HepG2 (cell line): ENCODE data around the gene MLXIPL. TPM values are rescaled to one million over a fixed set of nuclear protein-coding genes. Genes with fewer than 3 reads are reported as not detected.
A peak's percentile ranks its signal among the peaks of the same experiment; 100 is the strongest.

Experiments used
- FOXA3 ChIP-seq: IDR thresholded peaks from 2 replicates; pipeline ENCODE4 v1.6.1; 2016; ENCODE audit warnings: missing genetic modification reagents, missing compliant biosample characterization
- GABPA ChIP-seq, 2 experiments: IDR thresholded peaks; 2 replicates each; pipeline ENCODE4 v1.6.1; 2011 to 2016; ENCODE audit warnings: low read depth in 2 of 2, low read length in 1 of 2, missing biosample characterization in 1 of 2, missing genetic modification characterization in 1 of 2
- MBNL3 ChIP-seq: fragments of 250-450 bp; sonication (Bioruptor Pico); conservative IDR thresholded peaks from 2 replicates; pipeline ENCODE4 v1.8.0; 2022; ENCODE audit warnings: mild to moderate bottlenecking, inconsistent platforms
- MZF1 ChIP-seq: sonication (generic); formaldehyde crosslinking; IDR thresholded peaks from 2 replicates; pipeline ENCODE4 v1.8.1; 2023; ENCODE audit warnings: mild to moderate bottlenecking, missing genetic modification reagents, borderline replicate concordance
- TCF7L2 ChIP-seq: IDR thresholded peaks from 2 replicates; pipeline ENCODE4 v1.6.1; 2011; ENCODE audit warnings: mild to moderate bottlenecking, low read depth, low read length, moderate library complexity
- TSC22D2 ChIP-seq: sonication (generic); formaldehyde crosslinking; IDR thresholded peaks from 2 replicates; pipeline ENCODE4 v1.5.1; 2020; ENCODE audit warnings: missing genetic modification reagents, mild to moderate bottlenecking, borderline replicate concordance
- ZZZ3 ChIP-seq: sonication (generic); formaldehyde crosslinking; IDR thresholded peaks from 2 replicates; pipeline ENCODE4 v1.4.0; 2020; ENCODE audit warnings: missing genetic modification reagents, mild to moderate bottlenecking, borderline replicate concordance
- polyA plus RNA-seq, 8 experiments: library from polyadenylated mRNA; depleted of rRNA in 3 of 8; stranded (reverse) in 7 of 8; unstranded in 1 of 8; fragments of >200 nt; fragmentation: Illumina TruSeq in 4 of 8; extraction: Trizol in 4 of 8; gene quantifications; 2 replicates each; pipeline versions ENCODE4 v1.2.1 to v1.2.3, GENCODE V29; 2011 to 2016; ENCODE audit warnings: low read depth in 4 of 8, missing spikeins in 1 of 8, mixed read lengths in 1 of 8; ENCODE audit not compliant: insufficient read depth in 1 of 8
- total RNA-seq, 5 experiments: library from RNA; depleted of rRNA; stranded (reverse); fragments of >200 nt; fragmentation: Illumina TruSeq; extraction: Trizol; gene quantifications; 2 replicates each; pipeline ENCODE4 v1.2.3, GENCODE V29; 2016; ENCODE audit warnings: low read depth in 1 of 5
- TF ChIP-seq, protein P1 (sequence below), 2 experiments: fragments of 450-650 bp in 1 of 2; sonication (generic) in 1 of 2; formaldehyde crosslinking; IDR thresholded peaks; 2 replicates each; pipeline versions ENCODE4 v1.5.0 to v1.8.0; 2020 to 2022; ENCODE audit warnings: mild to moderate bottlenecking in 1 of 2, missing genetic modification reagents in 1 of 2
- TF ChIP-seq, protein P2 (sequence below): sonication (generic); formaldehyde crosslinking; IDR thresholded peaks from 2 replicates; pipeline ENCODE4 v1.4.0; 2020; ENCODE audit warnings: mild to moderate bottlenecking, missing genetic modification reagents
- TF ChIP-seq, protein P3 (sequence below): sonication (generic); formaldehyde crosslinking; IDR thresholded peaks from 2 replicates; pipeline ENCODE4 v1.4.0; 2020; ENCODE audit warnings: mild to moderate bottlenecking, missing genetic modification reagents
- TF ChIP-seq, protein P4 (sequence below): sonication (generic); formaldehyde crosslinking; IDR thresholded peaks from 2 replicates; pipeline ENCODE4 v1.5.0; 2020; ENCODE audit warnings: mild to moderate bottlenecking, missing genetic modification reagents, moderate library complexity
- TF ChIP-seq, protein P5 (sequence below): IDR thresholded peaks from 2 replicates; pipeline ENCODE4 v1.6.1; 2016; ENCODE audit warnings: low read depth

Gene MLXIPL
- total and polyA plus RNA-seq, 2 of the 13 experiments (the other 11 are each of a cell fraction or from before 2014, with no cell fraction given): 51.6 to 60.1 TPM

DNA sequence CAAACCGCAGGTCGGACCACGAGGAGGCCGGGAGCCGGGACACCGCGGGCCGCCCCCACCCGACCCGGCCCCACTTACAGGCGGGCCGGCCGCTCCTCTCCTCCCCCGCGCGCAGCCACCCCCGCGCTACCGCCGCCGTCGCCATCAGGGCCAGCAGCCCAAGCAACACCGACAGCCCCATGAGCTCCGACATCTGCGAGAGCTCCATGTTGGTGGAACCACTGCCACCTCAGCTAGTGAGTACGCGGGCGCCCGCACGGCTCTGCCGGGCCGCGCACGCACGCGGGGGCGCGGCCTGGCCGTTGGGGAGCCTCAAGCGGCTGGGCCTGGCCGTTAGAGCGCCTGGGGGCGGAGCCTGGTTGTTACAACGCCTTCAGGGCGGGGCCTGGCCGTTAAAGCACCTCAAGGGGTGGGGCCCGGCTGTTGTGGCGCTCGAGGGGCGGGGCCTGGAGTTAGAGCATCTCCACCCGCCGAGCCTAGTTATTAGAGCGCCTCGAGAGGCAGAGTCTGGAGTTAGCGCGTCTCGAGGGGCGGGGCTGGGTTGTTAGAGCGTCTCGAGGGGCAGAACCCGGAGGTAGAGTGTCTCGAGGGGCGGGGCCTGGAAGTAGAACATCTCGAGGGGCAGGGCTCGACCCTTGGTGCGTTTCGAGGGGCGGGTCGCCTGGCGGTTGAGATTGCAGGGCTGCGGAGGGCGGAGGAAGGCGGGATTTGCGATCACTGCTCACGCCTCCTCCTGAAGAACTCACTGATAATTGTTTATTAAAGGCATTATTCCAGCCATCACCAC, 45.8 kb downstream of the MLXIPL start, which contains the start of gene TBL2 (continued):
- TF ChIP-seq, protein P1, sequence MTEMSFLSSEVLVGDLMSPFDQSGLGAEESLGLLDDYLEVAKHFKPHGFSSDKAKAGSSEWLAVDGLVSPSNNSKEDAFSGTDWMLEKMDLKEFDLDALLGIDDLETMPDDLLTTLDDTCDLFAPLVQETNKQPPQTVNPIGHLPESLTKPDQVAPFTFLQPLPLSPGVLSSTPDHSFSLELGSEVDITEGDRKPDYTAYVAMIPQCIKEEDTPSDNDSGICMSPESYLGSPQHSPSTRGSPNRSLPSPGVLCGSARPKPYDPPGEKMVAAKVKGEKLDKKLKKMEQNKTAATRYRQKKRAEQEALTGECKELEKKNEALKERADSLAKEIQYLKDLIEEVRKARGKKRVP (CRISPR knock-in tag; IDR thresholded peaks at IDR 0.05): peak in 1 of 2 experiments; percentile 25; a peak in 1 of 4 replicates
- no peak for TF ChIP-seq MBNL3 (CRISPR knock-in tag)
- TF ChIP-seq MZF1 (CRISPR knock-in tag): no peak
- TF ChIP-seq, protein P2, sequence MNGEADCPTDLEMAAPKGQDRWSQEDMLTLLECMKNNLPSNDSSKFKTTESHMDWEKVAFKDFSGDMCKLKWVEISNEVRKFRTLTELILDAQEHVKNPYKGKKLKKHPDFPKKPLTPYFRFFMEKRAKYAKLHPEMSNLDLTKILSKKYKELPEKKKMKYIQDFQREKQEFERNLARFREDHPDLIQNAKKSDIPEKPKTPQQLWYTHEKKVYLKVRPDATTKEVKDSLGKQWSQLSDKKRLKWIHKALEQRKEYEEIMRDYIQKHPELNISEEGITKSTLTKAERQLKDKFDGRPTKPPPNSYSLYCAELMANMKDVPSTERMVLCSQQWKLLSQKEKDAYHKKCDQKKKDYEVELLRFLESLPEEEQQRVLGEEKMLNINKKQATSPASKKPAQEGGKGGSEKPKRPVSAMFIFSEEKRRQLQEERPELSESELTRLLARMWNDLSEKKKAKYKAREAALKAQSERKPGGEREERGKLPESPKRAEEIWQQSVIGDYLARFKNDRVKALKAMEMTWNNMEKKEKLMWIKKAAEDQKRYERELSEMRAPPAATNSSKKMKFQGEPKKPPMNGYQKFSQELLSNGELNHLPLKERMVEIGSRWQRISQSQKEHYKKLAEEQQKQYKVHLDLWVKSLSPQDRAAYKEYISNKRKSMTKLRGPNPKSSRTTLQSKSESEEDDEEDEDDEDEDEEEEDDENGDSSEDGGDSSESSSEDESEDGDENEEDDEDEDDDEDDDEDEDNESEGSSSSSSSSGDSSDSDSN: peak; percentile 74; the same call in 1 of the 2 replicates
- peak; percentile 51; the same call in 1 of the 2 replicates for TF ChIP-seq FOXA3 (CRISPR knock-in tag)
- TF ChIP-seq, protein P3, sequence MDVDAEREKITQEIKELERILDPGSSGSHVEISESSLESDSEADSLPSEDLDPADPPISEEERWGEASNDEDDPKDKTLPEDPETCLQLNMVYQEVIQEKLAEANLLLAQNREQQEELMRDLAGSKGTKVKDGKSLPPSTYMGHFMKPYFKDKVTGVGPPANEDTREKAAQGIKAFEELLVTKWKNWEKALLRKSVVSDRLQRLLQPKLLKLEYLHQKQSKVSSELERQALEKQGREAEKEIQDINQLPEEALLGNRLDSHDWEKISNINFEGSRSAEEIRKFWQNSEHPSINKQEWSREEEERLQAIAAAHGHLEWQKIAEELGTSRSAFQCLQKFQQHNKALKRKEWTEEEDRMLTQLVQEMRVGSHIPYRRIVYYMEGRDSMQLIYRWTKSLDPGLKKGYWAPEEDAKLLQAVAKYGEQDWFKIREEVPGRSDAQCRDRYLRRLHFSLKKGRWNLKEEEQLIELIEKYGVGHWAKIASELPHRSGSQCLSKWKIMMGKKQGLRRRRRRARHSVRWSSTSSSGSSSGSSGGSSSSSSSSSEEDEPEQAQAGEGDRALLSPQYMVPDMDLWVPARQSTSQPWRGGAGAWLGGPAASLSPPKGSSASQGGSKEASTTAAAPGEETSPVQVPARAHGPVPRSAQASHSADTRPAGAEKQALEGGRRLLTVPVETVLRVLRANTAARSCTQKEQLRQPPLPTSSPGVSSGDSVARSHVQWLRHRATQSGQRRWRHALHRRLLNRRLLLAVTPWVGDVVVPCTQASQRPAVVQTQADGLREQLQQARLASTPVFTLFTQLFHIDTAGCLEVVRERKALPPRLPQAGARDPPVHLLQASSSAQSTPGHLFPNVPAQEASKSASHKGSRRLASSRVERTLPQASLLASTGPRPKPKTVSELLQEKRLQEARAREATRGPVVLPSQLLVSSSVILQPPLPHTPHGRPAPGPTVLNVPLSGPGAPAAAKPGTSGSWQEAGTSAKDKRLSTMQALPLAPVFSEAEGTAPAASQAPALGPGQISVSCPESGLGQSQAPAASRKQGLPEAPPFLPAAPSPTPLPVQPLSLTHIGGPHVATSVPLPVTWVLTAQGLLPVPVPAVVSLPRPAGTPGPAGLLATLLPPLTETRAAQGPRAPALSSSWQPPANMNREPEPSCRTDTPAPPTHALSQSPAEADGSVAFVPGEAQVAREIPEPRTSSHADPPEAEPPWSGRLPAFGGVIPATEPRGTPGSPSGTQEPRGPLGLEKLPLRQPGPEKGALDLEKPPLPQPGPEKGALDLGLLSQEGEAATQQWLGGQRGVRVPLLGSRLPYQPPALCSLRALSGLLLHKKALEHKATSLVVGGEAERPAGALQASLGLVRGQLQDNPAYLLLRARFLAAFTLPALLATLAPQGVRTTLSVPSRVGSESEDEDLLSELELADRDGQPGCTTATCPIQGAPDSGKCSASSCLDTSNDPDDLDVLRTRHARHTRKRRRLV: no peak
- no peak for TF ChIP-seq TCF7L2
- TF ChIP-seq GABPA (IDR thresholded peaks at IDR 0.05; ENCODE audit: low read depth, low read length): no peak
- no peak for TF ChIP-seq GABPA (CRISPR knock-in tag; IDR thresholded peaks at IDR 0.05; ENCODE audit: low read depth)
- TF ChIP-seq, protein P4, sequence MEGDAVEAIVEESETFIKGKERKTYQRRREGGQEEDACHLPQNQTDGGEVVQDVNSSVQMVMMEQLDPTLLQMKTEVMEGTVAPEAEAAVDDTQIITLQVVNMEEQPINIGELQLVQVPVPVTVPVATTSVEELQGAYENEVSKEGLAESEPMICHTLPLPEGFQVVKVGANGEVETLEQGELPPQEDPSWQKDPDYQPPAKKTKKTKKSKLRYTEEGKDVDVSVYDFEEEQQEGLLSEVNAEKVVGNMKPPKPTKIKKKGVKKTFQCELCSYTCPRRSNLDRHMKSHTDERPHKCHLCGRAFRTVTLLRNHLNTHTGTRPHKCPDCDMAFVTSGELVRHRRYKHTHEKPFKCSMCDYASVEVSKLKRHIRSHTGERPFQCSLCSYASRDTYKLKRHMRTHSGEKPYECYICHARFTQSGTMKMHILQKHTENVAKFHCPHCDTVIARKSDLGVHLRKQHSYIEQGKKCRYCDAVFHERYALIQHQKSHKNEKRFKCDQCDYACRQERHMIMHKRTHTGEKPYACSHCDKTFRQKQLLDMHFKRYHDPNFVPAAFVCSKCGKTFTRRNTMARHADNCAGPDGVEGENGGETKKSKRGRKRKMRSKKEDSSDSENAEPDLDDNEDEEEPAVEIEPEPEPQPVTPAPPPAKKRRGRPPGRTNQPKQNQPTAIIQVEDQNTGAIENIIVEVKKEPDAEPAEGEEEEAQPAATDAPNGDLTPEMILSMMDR (CRISPR knock-in tag): peak; percentile 43
- TF ChIP-seq TSC22D2 (CRISPR knock-in tag): no peak
- TF ChIP-seq ZZZ3 (CRISPR knock-in tag): no peak
- TF ChIP-seq, protein P5, sequence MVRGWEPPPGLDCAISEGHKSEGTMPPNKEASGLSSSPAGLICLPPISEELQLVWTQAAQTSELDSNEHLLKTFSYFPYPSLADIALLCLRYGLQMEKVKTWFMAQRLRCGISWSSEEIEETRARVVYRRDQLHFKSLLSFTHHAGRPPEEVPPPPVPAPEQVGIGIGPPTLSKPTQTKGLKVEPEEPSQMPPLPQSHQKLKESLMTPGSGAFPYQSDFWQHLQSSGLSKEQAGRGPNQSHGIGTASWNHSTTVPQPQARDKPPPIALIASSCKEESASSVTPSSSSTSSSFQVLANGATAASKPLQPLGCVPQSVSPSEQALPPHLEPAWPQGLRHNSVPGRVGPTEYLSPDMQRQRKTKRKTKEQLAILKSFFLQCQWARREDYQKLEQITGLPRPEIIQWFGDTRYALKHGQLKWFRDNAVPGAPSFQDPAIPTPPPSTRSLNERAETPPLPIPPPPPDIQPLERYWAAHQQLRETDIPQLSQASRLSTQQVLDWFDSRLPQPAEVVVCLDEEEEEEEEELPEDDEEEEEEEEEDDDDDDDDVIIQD: no peak
